Activated T-cell treated with anti-CD3 and anti-CD28 coated beads for 4 hours (primary cell): ENCODE data around the gene ISCA2.
A peak's percentile ranks its signal among the peaks of the same experiment; 100 is the strongest.
"Not testable (repeated sequence)": the region's sequence is repeated elsewhere in the genome, so short reads cannot be mapped to it uniquely, and the experiment has no call there.

ENCODE experiments used
- DNase-seq: peaks from one replicate; pipeline ENCODE4 v3.0.0-alpha.2; 2020

ISCA2 gene

GRCh38 chr14:74493343-74494261 is at the start of gene ISCA2:
ISCA2 (plus strand) TSS chr14:74493765; CDS start chr14:74493775, 10 bp downstream.
- peak; percentile 98 for DNase-seq

- DNase-seq, result no peak
Measured at GRCh38 chr14:74444866-74445265, 48.7 kb upstream of the ISCA2 start.

GRCh38 chr14:74454397-74454796 is 39.2 kb upstream of the ISCA2 start:
- not testable (repeated sequence) for DNase-seq

GRCh38 chr14:74456684-74457564 is 36.6 kb upstream of the ISCA2 start:
- DNase-seq, result no peak

- no peak for DNase-seq
Measured at GRCh38 chr14:74457565-74457895, 36.0 kb upstream of the ISCA2 start.

GRCh38 chr14:74459289-74459946 is 34.1 kb upstream of the ISCA2 start:
- DNase-seq, result no peak

GRCh38 chr14:74459976-74460375 is 33.6 kb upstream of the ISCA2 start:
- DNase-seq, result no peak

GRCh38 chr14:74462993-74463392 is 30.6 kb upstream of the ISCA2 start:
- DNase-seq, result no peak

GRCh38 chr14:74463697-74464096 is 29.9 kb upstream of the ISCA2 start:
- DNase-seq, result no peak

GRCh38 chr14:74464785-74465184 is 28.8 kb upstream of the ISCA2 start:
- DNase-seq, result no peak

- DNase-seq, result no peak
Measured at GRCh38 chr14:74465335-74465734, 28.2 kb upstream of the ISCA2 start.

- DNase-seq, result no peak
Measured at GRCh38 chr14:74468513-74468912, 25.1 kb upstream of the ISCA2 start.

- no peak for DNase-seq
Measured at GRCh38 chr14:74469548-74470518, 23.7 kb upstream of the ISCA2 start.

GRCh38 chr14:74472601-74473000 is 21.0 kb upstream of the ISCA2 start:
- no peak for DNase-seq

GRCh38 chr14:74474376-74474775 is 19.2 kb upstream of the ISCA2 start:
- no peak for DNase-seq

GRCh38 chr14:74475678-74476077 is 17.9 kb upstream of the ISCA2 start:
- DNase-seq, result no peak

- no peak for DNase-seq
Measured at GRCh38 chr14:74476107-74476506, 17.5 kb upstream of the ISCA2 start.

- no peak for DNase-seq
Measured at GRCh38 chr14:74476607-74477006, 17.0 kb upstream of the ISCA2 start.

- DNase-seq, result no peak
Measured at GRCh38 chr14:74478996-74479635, 14.4 kb upstream of the ISCA2 start.

- DNase-seq, result no peak
Measured at GRCh38 chr14:74480046-74480445, 13.5 kb upstream of the ISCA2 start.

GRCh38 chr14:74482571-74482970 is 11.0 kb upstream of the ISCA2 start:
- no peak for DNase-seq

GRCh38 chr14:74483321-74483720 is 10.2 kb upstream of the ISCA2 start:
- no peak for DNase-seq
